ENCODE measurements around the gene NDUFS4.

NDUFS4 gene

GRCh38 chr5:53568871-53569270, 8.4 kb downstream of the NDUFS4 start:
- no peak for TF ChIP-seq CTCF (IDR thresholded peaks at IDR 0.05; ENCODE audit: low read length, missing control alignments)
- no peak for DNase-seq (ENCODE audit: low read depth)
- H3K4me3 ChIP-seq (replicated peaks; ENCODE audit: low read depth, low read length): no peak overlapping the region

GRCh38 chr5:53569453-53569852, 9.0 kb downstream of the NDUFS4 start:
- H3K4me3 ChIP-seq (replicated peaks; ENCODE audit: low read depth, low read length): no peak overlapping the region
- no peak for TF ChIP-seq CTCF (IDR thresholded peaks at IDR 0.05; ENCODE audit: low read length, missing control alignments)
- no peak for DNase-seq (ENCODE audit: low read depth)

GRCh38 chr5:53571403-53571802, 11.0 kb downstream of the NDUFS4 start:
- no peak overlapping the region for H3K4me3 ChIP-seq (replicated peaks; ENCODE audit: low read depth, low read length)
- no peak for TF ChIP-seq CTCF (IDR thresholded peaks at IDR 0.05; ENCODE audit: low read length, missing control alignments)
- no peak for DNase-seq (ENCODE audit: low read depth)

- H3K4me3 ChIP-seq (replicated peaks; ENCODE audit: low read depth, low read length): no peak overlapping the region
- no peak for DNase-seq (ENCODE audit: low read depth)
- no peak for TF ChIP-seq CTCF (IDR thresholded peaks at IDR 0.05; ENCODE audit: low read length, missing control alignments)
Measured at GRCh38 chr5:53575101-53575500, 14.7 kb downstream of the NDUFS4 start.

- no peak overlapping the region for H3K4me3 ChIP-seq (replicated peaks; ENCODE audit: low read depth, low read length)
- no peak for TF ChIP-seq CTCF (IDR thresholded peaks at IDR 0.05; ENCODE audit: low read length, missing control alignments)
- no peak for DNase-seq (ENCODE audit: low read depth)
Measured at GRCh38 chr5:53575831-53576230, 15.4 kb downstream of the NDUFS4 start.

GRCh38 chr5:53576674-53577073, 16.2 kb downstream of the NDUFS4 start:
- no peak overlapping the region for H3K4me3 ChIP-seq (replicated peaks; ENCODE audit: low read depth, low read length)
- DNase-seq (ENCODE audit: low read depth): no peak
- no peak for TF ChIP-seq CTCF (IDR thresholded peaks at IDR 0.05; ENCODE audit: low read length, missing control alignments)

GRCh38 chr5:53578854-53579253, 18.4 kb downstream of the NDUFS4 start:
- DNase-seq (ENCODE audit: low read depth): no peak
- no peak for TF ChIP-seq CTCF (IDR thresholded peaks at IDR 0.05; ENCODE audit: low read length, missing control alignments)
- H3K4me3 ChIP-seq (replicated peaks; ENCODE audit: low read depth, low read length): no peak overlapping the region
